ENCODE data around the gene FGF12.

DNA sequence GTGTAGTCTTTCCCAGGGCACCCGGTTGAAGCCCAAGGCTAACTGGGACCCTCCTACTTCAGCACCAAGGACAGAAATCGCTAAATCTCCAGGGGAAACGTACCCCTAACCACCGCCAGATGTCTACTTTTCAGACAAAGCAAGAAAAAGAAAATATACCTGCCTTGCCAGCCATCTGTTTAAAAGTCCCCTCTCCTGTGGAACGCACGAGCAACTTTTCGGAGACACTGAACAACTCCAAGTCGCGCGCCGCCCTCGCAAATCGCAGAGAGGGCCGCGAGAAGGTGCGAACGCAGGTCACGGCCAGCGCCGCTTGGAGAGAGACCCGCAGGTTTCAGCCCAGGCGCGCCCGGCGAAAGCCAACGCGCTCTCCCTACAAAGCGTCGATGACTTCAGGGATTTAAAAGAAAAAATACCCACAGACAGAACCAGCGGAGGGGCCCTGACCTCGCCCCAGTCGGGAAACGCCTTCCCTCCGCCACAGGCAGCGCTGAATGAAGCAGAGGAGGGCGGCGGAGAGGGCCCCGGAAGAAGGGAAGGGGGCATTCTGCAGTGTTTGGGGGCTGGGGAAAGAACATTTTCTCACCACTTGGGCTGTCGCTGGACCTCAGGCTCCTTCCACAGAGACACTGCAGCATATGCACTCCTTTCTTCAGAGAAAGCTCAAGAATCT, 213.1 kb downstream of the FGF12 start:
- no peak for TF ChIP-seq EZH2 (IDR thresholded peaks at IDR 0.05; ENCODE audit: low read length, missing control alignments)
- TF ChIP-seq, protein P1, sequence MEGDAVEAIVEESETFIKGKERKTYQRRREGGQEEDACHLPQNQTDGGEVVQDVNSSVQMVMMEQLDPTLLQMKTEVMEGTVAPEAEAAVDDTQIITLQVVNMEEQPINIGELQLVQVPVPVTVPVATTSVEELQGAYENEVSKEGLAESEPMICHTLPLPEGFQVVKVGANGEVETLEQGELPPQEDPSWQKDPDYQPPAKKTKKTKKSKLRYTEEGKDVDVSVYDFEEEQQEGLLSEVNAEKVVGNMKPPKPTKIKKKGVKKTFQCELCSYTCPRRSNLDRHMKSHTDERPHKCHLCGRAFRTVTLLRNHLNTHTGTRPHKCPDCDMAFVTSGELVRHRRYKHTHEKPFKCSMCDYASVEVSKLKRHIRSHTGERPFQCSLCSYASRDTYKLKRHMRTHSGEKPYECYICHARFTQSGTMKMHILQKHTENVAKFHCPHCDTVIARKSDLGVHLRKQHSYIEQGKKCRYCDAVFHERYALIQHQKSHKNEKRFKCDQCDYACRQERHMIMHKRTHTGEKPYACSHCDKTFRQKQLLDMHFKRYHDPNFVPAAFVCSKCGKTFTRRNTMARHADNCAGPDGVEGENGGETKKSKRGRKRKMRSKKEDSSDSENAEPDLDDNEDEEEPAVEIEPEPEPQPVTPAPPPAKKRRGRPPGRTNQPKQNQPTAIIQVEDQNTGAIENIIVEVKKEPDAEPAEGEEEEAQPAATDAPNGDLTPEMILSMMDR (conservative IDR thresholded peaks at IDR 0.05 in 1 of 2, IDR thresholded peaks at IDR 0.05 in 1 of 2; ENCODE audit: low read depth in 1 of 2, low read length in 2 of 2) = no peak
